ENCODE data around the gene ANKRD11.

DNA sequence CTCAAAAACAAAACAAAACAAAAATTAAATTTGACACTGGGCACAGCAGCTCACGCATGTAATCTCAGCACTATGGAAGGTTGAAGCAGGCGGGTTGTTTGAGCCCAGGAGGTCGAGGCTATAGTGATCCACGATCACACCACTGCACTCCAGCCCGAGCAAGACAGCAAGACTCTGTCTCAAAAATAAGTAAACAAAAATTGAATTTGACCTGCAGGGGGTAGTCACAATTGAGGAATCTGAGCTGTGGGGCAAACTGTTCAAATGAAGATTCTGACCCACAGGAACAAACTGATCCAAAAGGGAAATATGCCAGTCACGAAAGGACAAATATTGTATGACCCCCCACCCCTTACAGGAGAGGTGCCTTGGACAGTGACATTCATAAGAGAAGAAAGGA, 29.8 kb downstream of the ANKRD11 start:
- TF ChIP-seq, protein P1, sequence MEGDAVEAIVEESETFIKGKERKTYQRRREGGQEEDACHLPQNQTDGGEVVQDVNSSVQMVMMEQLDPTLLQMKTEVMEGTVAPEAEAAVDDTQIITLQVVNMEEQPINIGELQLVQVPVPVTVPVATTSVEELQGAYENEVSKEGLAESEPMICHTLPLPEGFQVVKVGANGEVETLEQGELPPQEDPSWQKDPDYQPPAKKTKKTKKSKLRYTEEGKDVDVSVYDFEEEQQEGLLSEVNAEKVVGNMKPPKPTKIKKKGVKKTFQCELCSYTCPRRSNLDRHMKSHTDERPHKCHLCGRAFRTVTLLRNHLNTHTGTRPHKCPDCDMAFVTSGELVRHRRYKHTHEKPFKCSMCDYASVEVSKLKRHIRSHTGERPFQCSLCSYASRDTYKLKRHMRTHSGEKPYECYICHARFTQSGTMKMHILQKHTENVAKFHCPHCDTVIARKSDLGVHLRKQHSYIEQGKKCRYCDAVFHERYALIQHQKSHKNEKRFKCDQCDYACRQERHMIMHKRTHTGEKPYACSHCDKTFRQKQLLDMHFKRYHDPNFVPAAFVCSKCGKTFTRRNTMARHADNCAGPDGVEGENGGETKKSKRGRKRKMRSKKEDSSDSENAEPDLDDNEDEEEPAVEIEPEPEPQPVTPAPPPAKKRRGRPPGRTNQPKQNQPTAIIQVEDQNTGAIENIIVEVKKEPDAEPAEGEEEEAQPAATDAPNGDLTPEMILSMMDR (IDR thresholded peaks at IDR 0.05), result no peak
- no peak for TF ChIP-seq ZFX (IDR thresholded peaks at IDR 0.05; ENCODE audit: borderline replicate concordance)

Data from 22Rv1 (cell line).